K562 (cell line): ENCODE results near the gene COX4I2. TPM values are rescaled to one million over a fixed set of nuclear protein-coding genes. Genes with fewer than 3 reads are reported as not detected.
A peak's percentile ranks its signal among the peaks of the same experiment; 100 is the strongest.

Experiments used
- CHAMP1 ChIP-seq: fragments of 450-650 bp; IDR thresholded peaks from 2 replicates; pipeline ENCODE4 v1.6.1; 2016; ENCODE audit warnings: mild to moderate bottlenecking
- CREB3 ChIP-seq: fragments of 450-650 bp; conservative IDR thresholded peaks from 2 replicates; pipeline ENCODE4 v1.6.1; 2016; ENCODE audit warnings: missing genetic modification characterization, low read depth, mild to moderate bottlenecking, missing compliant biosample characterization, moderate library complexity
- DNMT1 ChIP-seq: fragments of 450-650 bp; IDR thresholded peaks from 2 replicates; pipeline ENCODE4 v1.6.1; 2016; ENCODE audit warnings: antibody characterized with exemption, mild to moderate bottlenecking
- ETV1 ChIP-seq: fragments of 450-650 bp; conservative IDR thresholded peaks from 2 replicates; pipeline ENCODE4 v1.6.1; 2016; ENCODE audit warnings: missing genetic modification characterization, control low read depth, low read depth, missing compliant biosample characterization
- HSF4 ChIP-seq: fragments of 250-450 bp; sonication (Bioruptor Pico); IDR thresholded peaks from 2 replicates; pipeline ENCODE4 v2.1.2; 2022; ENCODE audit warnings: mild to moderate bottlenecking, moderate library complexity, borderline replicate concordance
- MEIS2 ChIP-seq: fragments of 450-650 bp; IDR thresholded peaks from 2 replicates; pipeline ENCODE4 v1.6.1; 2014; ENCODE audit warnings: mild to moderate bottlenecking; ENCODE audit not compliant: partially characterized antibody
- MYBL2 ChIP-seq, 2 experiments: fragments of 450-650 bp in 1 of 2; sonication (generic) in 1 of 2; formaldehyde crosslinking in 1 of 2; IDR thresholded peaks; 2 replicates each; pipeline versions ENCODE4 v1.6.1 to v1.8.1; 2017 to 2022; ENCODE audit warnings: borderline replicate concordance in 1 of 2, inconsistent platforms in 1 of 2, low read depth in 1 of 2, mild to moderate bottlenecking in 1 of 2, missing genetic modification reagents in 1 of 2, moderate library complexity in 1 of 2
- NFRKB ChIP-seq: fragments of 450-650 bp; IDR thresholded peaks from 2 replicates; pipeline ENCODE4 v1.6.1; 2016; ENCODE audit warnings: low read depth
- NFYB ChIP-seq: IDR thresholded peaks from 2 replicates; pipeline ENCODE4 v1.6.1; 2011; ENCODE audit warnings: mild to moderate bottlenecking, moderate library complexity; ENCODE audit not compliant: insufficient read length; ENCODE audit errors: extremely low read depth
- NR1H2 ChIP-seq: sonication (generic); formaldehyde crosslinking; IDR thresholded peaks from 2 replicates; pipeline ENCODE4 v1.4.0; 2020; ENCODE audit warnings: mild to moderate bottlenecking, missing genetic modification reagents
- PBX2 ChIP-seq, 2 experiments: IDR thresholded peaks in 1 of 2; conservative IDR thresholded peaks in 1 of 2; 2 replicates each; pipeline ENCODE4 v1.6.1; 2016; ENCODE audit warnings: low read depth in 2 of 2, mild to moderate bottlenecking in 1 of 2, missing compliant biosample characterization in 1 of 2, missing genetic modification characterization in 1 of 2, moderate library complexity in 1 of 2
- RBM25 ChIP-seq: fragments of 200-400 bp; formaldehyde crosslinking; IDR thresholded peaks from 2 replicates; pipeline ENCODE4 v1.6.1; 2018; ENCODE audit warnings: low read length, low read depth, moderate library complexity; ENCODE audit not compliant: severe bottlenecking
- SETDB1 ChIP-seq: IDR thresholded peaks from one replicate; pipeline ENCODE4 v1.6.1; 2012; ENCODE audit warnings: low read length, control low read depth, inconsistent platforms
- SRSF1 ChIP-seq: fragments of 200-400 bp; formaldehyde crosslinking; IDR thresholded peaks from 2 replicates; pipeline ENCODE4 v1.6.1; 2017; ENCODE audit warnings: mild to moderate bottlenecking, low read depth, low read length, moderate library complexity
- STAG1 ChIP-seq: sonication (generic); formaldehyde crosslinking; IDR thresholded peaks from 2 replicates; pipeline ENCODE4 v1.5.0; 2020; ENCODE audit warnings: missing genetic modification reagents, borderline replicate concordance
- TGIF2 ChIP-seq: sonication (generic); formaldehyde crosslinking; IDR thresholded peaks from 2 replicates; pipeline ENCODE4 v1.8.1; 2022; ENCODE audit warnings: mild to moderate bottlenecking, missing genetic modification reagents, moderate library complexity
- THAP7 ChIP-seq: fragments of 250-450 bp; sonication (Bioruptor Pico); IDR thresholded peaks from 2 replicates; pipeline ENCODE4 v1.5.0; 2021
- ZBTB7A ChIP-seq: IDR thresholded peaks from 2 replicates; pipeline ENCODE4 v1.6.1; 2011; ENCODE audit warnings: low read depth, mild to moderate bottlenecking, low read length, moderate library complexity, borderline replicate concordance; ENCODE audit not compliant: control insufficient read depth
- ZKSCAN3 ChIP-seq: fragments of 250-450 bp; sonication (Bioruptor Pico); IDR thresholded peaks from 2 replicates; pipeline ENCODE4 v1.4.0; 2020
- ZNF197 ChIP-seq: fragments of 200-800 bp; sonication (Bioruptor generic); IDR thresholded peaks from 2 replicates; pipeline ENCODE4 v1.6.1; 2016; ENCODE audit warnings: low read depth, missing genetic modification characterization, missing compliant biosample characterization
- polyA plus RNA-seq, 8 experiments: library from polyadenylated mRNA; depleted of rRNA in 4 of 8; stranded (reverse) in 5 of 8; unstranded in 3 of 8; fragments of >200 nt; fragmentation: Nextera tagmentation in 2 of 8; fragmentation: Illumina TruSeq in 1 of 8; extraction: Ambion mirVana in 2 of 8; extraction: Trizol in 1 of 8; gene quantifications; 2 replicates each; pipeline versions ENCODE4 v1.2.1 to v1.2.3, GENCODE V29; 2011 to 2014; ENCODE audit warnings: inconsistent platforms in 1 of 8, missing spikeins in 1 of 8
- total RNA-seq, 7 experiments: library from RNA; depleted of rRNA in 6 of 7; stranded (reverse); fragments of >200 nt in 6 of 7; fragmentation: Illumina TruSeq in 2 of 7; extraction: Trizol in 2 of 7; gene quantifications; 2 replicates each; pipeline versions ENCODE4 v1.2.1 to v1.2.3, GENCODE V29; 2011 to 2021; ENCODE audit warnings: low replicate concordance in 1 of 7

Gene COX4I2
- total and polyA plus RNA-seq, 9 of the 15 experiments (the other 6 are each of a cell fraction or from before 2014, with no cell fraction given): not detected

GRCh38 chr20:31606804-31607639, 30.7 kb upstream of the COX4I2 start (continued):
- TF ChIP-seq PBX2 (CRISPR knock-in tag; IDR thresholded peaks at IDR 0.05; ENCODE audit: low read depth) (no peak), PBX2 (tag; conservative IDR thresholded peaks at IDR 0.05; ENCODE audit: low read depth) (peak; percentile 77), TGIF2 (CRISPR knock-in tag) (no peak), CREB3 (no peak), ZNF197 (CRISPR knock-in tag) (no peak), NFRKB (peak; percentile 72), DNMT1 (no peak), MYBL2 (IDR thresholded peaks at IDR 0.05; ENCODE audit: low read depth) (no peak), MYBL2 (CRISPR knock-in tag; IDR thresholded peaks at IDR 0.05; ENCODE audit: borderline replicate concordance) (no peak), THAP7 (CRISPR knock-in tag) (no peak), ZKSCAN3 (no peak), SETDB1 (no peak), NR1H2 (CRISPR knock-in tag) (no peak), ETV1 (tag) (no peak), MEIS2 (peak; percentile 92), ZBTB7A (peak; percentile 73; the same call in 1 of the 2 replicates), CHAMP1 (no peak), RBM25 (no peak), SRSF1 (no peak), NFYB (no peak), STAG1 (CRISPR knock-in tag) (no peak), HSF4 (CRISPR knock-in tag) (no peak)
